ENCODE data around the gene TBCE. TPM values are rescaled to one million over a fixed set of nuclear protein-coding genes. Genes with fewer than 3 reads are reported as not detected.
"Not testable (repeated sequence)": the region's sequence is repeated elsewhere in the genome, so short reads cannot be mapped to it uniquely, and the experiment has no call there.

The TBCE gene
- polyA plus RNA-seq, 1 donor, result 46.0 TPM

DNA sequence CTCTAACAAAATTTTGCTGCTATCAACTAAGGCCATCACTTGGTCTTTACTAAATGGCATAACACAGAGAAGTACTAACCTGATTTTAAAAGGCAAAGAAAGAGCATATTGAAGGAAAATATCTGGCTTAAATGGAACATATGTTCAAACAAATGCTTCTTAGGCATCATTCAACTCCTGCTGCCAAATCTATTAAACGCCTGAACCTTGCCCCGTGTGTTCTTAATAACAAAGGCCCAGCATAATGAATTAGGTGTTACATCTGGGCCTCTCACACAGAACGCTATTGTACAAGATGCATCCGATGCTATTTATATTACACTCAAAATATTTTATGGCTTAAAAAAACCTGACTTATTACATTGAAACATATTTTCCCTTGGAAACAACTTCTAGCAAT lies 88.6 kb downstream of the TBCE start:
- no peak for DNase-seq

DNA sequence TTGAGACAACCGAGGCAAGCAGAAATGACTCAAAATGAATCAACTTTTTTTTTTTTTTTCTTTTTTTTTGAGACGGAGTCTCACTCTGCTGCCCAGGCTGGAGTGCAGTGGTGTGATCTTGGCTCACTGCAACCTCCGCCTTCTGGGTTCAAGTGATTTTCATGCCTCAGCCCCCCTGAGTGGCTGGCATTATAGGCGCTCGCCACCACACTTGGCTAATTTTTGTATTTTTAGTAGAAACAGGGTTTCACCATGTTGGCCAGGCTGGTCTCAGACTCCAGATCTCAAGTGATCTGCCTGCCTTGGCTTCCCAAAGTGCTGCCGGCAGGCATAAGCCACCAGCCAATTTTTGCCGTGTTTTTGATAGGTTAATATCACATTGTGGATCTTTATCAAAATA lies 90.6 kb downstream of the TBCE start:
- not testable (repeated sequence) for DNase-seq

GRCh38 chr1:235460770-235461169 lies 93.5 kb downstream of the TBCE start:
- no peak for DNase-seq

DNA sequence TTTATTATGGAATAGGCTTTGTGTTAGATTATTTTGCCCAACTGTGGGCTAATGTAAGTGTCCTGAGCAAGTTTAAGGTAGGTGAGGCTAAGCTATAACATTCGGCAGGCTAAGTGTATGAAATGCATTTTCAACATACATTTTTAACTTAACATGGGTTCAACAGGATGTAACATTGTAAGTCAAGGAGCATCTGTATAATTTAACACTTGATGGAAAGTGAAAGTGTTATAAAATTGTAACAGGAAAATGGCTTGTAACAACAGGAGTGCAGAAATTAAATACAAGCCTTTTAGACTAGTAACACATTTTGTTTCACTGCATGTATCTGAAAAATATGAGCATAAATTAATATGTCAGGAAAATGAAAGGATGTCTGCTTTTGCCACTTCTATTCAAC lies 94.7 kb downstream of the TBCE start:
- no peak for DNase-seq

- DNase-seq, result not testable (repeated sequence)
Measured at GRCh38 chr1:235462832-235463231, 95.6 kb downstream of the TBCE start.

GRCh38 chr1:235465066-235465465 lies 97.8 kb downstream of the TBCE start:
- no peak for DNase-seq

DNA sequence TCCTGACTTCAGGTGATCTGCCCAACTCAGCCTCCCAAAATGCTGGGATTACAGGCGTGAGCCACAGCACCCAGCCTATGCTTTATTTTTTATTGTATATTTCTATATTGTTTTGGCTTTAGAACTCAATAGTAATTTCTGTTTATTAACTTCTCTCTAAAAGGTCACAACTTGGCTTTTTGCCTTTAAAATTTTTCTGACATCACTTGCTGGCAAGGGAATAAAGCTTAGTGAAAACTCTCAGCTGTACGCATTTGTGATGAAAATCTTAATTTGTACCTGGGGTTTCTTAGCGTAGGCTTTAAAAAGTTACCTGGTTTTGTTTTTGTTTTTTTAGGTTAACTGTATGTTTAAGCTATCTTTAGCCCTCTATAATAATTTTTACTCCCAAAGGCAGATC lies 100.8 kb downstream of the TBCE start:
- DNase-seq, result no peak

GRCh38 chr1:235468970-235469369 lies 101.7 kb downstream of the TBCE start:
- DNase-seq, result no peak

DNA sequence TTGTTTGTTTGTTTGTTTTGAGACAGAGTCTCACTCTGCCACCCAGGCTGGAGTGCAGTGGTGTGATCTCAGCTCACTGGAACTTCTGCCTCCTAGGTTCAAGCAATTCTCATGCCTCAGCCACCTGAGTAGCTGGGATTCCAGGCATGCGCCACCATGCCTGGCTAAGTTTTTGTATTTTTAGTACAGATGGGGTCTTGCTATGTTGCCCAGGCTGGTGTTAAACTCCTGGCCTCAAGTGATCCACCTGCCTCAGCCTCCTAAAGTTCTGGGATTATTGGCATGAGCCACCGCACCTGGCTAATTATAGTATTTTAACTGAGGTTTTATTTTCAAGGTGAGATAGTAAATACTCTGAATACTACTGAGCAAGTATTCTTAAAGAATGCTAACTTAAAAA lies 102.7 kb downstream of the TBCE start:
- not testable (repeated sequence) for DNase-seq

DNA sequence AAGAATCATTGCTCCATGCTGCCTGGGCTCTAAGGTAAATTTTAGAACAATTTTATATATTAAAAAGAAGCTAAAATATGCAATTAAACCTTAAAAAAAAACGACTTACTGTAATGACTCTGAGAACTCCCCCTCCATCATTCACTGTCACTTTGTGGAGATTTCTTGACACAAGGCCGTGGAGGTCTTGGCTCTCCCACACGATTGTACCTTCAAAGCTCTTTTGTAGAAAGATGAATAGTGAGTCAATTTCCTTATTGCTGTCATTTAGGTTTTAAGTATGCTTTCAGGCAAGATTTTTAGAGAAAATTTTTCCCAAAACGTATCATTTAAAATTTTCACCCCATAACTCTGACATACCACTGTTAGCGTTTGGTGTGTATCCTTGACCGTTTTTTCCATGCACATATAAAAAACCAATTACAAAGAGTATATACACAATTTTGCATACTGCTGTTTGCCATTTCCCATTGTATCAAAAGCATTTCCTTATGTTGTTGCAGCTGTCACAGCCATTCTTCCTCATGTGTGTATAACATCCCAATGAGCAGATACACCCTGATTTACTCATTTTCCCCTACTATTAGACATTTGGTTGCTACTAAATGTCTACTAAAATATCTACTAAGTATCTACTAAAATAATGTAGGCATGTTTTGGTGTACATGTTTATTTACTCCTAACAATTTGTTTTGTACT lies 103.7 kb downstream of the TBCE start:
- DNase-seq, result no peak

DNA sequence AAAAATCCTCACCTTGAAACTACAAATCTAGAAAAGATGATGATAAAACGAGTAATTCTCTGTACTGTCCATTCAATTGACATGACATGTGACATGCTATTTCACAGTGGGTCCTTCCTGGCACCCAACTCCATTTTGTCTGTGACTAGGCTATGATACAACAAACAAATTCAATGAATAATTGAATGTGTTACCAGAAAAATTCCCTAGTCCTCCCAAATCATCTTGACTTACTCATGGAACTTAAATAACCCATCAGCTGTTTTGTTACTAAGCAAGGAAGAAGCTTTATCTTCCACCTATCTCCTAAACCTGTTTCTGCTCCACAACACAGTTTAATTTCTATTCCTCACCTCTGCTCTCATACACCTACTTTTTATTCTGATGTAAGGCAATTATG lies 106.6 kb downstream of the TBCE start:
- no peak for DNase-seq

- no peak for DNase-seq
Measured at GRCh38 chr1:235483090-235483489, 115.9 kb downstream of the TBCE start.

- DNase-seq, result no peak
Measured at GRCh38 chr1:235485558-235485957, 118.3 kb downstream of the TBCE start.

DNA sequence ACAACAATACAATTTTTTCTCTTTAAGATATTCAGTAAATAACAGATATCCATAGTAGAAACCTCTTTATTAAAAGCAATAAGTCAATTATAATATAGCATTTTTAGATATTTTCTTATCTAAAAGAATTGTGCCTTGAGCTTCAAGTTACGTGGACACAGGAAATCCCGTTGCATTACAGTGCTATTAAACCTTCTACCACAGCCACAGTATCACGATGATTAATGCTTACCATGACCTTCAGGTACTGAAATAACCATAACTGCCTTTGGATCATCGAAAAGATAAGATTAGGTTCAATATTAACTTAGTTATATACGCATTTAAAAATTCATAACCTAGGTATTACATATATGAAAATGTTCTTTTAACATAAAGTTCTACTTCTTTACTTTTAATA lies 119.1 kb downstream of the TBCE start:
- DNase-seq, result no peak

- DNase-seq, result no peak
Measured at GRCh38 chr1:235491644-235492043, 124.4 kb downstream of the TBCE start.

GRCh38 chr1:235494531-235494930 lies 127.3 kb downstream of the TBCE start:
- DNase-seq, result no peak

DNA sequence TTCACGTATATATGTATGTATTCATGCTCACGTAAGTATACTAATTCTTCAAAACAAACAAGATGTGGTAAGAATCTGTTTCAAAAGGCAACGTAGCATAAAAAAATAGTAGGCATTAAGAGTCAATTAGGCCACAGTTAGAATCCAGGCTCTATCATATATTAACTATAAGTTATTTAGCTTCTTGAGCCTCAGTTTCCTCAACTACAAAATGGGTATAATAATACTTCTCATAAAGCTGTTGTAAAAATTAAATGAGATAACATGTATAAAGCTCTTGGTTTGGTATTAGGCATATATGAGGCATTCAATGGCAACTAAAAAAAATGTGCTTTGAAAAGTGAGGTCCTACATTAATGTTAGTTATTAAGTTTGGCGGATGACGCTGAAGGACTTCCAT lies 127.8 kb downstream of the TBCE start:
- no peak for DNase-seq

- no peak for DNase-seq
Measured at GRCh38 chr1:235495551-235495950, 128.3 kb downstream of the TBCE start.

DNA sequence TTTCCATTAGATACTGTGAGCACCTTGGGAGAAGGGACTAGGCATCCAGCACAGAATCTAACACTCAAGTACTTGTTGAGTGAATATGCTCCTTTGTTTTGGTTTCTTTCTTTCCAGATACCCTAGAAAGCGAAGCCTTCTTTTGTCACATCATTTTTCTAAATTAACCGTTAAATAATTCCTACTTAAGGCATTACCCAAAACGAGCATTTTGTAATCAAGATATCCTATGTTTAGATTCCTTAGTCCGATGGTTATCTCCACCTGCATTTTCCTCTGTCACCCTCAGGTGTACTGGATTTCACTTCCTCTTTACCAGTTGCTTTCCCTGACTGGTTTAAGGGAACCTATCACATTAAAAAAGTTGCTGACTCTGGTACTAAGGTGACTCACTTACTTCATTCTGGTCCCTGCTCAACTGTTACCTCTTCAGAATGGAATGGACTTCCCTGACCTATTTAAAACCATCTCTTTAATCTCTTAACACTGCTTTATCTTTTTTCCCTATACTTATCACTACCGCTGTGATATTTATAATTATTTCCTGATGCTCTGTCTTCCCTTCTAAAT lies 133.8 kb downstream of the TBCE start:
- no peak for DNase-seq

Other genes starting within 250 kb of the TBCE start
- 155 TPM for gene TOMM20, start 238.6 kb upstream of the TBCE start, polyA plus RNA-seq (ENCODE audit: insufficient read length)
- gene RBM34, start 206.2 kb upstream of the TBCE start, polyA plus RNA-seq (ENCODE audit: insufficient read length), result 59.7 TPM
- 19.1 TPM for gene ARID4B, start 39.2 kb upstream of the TBCE start, polyA plus RNA-seq (ENCODE audit: insufficient read length)
- 36.8 TPM for gene GGPS1, start 38.9 kb upstream of the TBCE start, polyA plus RNA-seq (ENCODE audit: insufficient read length)
- 24.9 TPM for gene B3GALNT2, start 137.0 kb downstream of the TBCE start, polyA plus RNA-seq (ENCODE audit: insufficient read length)

All from hindlimb muscle (tissue), 1 donor.